Liver (tissue), 9 donors: Measurements from ENCODE around the gene ASPHD1. TPM values are rescaled to one million over a fixed set of nuclear protein-coding genes. Genes with fewer than 3 reads are reported as not detected.

Experiments used
- DNase-seq: peaks from one replicate; pipeline ENCODE4 v3.0.0-alpha.2; 2017; ENCODE audit warnings: low spot score
- H3K27ac ChIP-seq, 2 donors: one replicate each; pipeline ENCODE4 v1.7.0; 2013; ENCODE audit warnings: inconsistent platforms in 2 of 2, low read length in 2 of 2, control low read depth in 1 of 2, low read depth in 1 of 2, mild to moderate bottlenecking in 1 of 2
- H3K27me3 ChIP-seq, 4 donors: one replicate each; pipeline versions ENCODE4 v1.6.1 to v1.7.0; 2013; ENCODE audit warnings: low read length in 3 of 4, inconsistent platforms in 1 of 4, mild to moderate bottlenecking in 1 of 4, moderate library complexity in 1 of 4; ENCODE audit not compliant: control insufficient read depth in 4 of 4, insufficient read depth in 4 of 4
- H3K36me3 ChIP-seq, 4 donors: one replicate each; pipeline versions ENCODE4 v1.6.1 to v1.7.0; 2013; ENCODE audit warnings: low read length in 3 of 4, mild to moderate bottlenecking in 3 of 4, low read depth in 1 of 4, moderate library complexity in 1 of 4; ENCODE audit not compliant: control insufficient read depth in 4 of 4, insufficient read depth in 3 of 4
- H3K4me1 ChIP-seq, 4 donors: one replicate each; pipeline versions ENCODE4 v1.6.1 to v1.7.0; 2013; ENCODE audit warnings: low read length in 3 of 4, mild to moderate bottlenecking in 3 of 4, moderate library complexity in 1 of 4; ENCODE audit not compliant: control insufficient read depth in 4 of 4, insufficient read depth in 4 of 4
- H3K4me3 ChIP-seq, 3 donors: one replicate each; pipeline versions ENCODE4 v1.6.1 to v1.7.0; 2013; ENCODE audit warnings: low read length in 3 of 3, control low read depth in 1 of 3, low read depth in 1 of 3, mild to moderate bottlenecking in 1 of 3
- H3K9ac ChIP-seq, 2 donors: one replicate each; pipeline ENCODE4 v1.7.0; 2013; ENCODE audit warnings: low read length in 2 of 2, mild to moderate bottlenecking in 2 of 2, moderate library complexity in 2 of 2, control low read depth in 1 of 2, low read depth in 1 of 2
- H3K9me3 ChIP-seq, 4 donors: one replicate each; pipeline versions ENCODE4 v1.6.1 to v1.7.0; 2013; ENCODE audit warnings: low read length in 3 of 4; ENCODE audit not compliant: control insufficient read depth in 4 of 4
- CTCF ChIP-seq: fragments of 150-350 bp; IDR thresholded peaks from 2 replicates; pipeline ENCODE4 v1.5.1; 2017; ENCODE audit warnings: improper control_type of control experiment, low read depth, low read length; ENCODE audit not compliant: missing input control
- EGR1 ChIP-seq, 2 donors: IDR thresholded peaks; 2 replicates each; pipeline ENCODE4 v1.6.1; 2016 to 2018; ENCODE audit warnings: antibody characterized with exemption in 2 of 2, low read depth in 2 of 2
- FOXA1 ChIP-seq: IDR thresholded peaks from 2 replicates; pipeline ENCODE4 v1.6.1; 2016; ENCODE audit warnings: antibody characterized with exemption
- FOXA2 ChIP-seq: IDR thresholded peaks from 2 replicates; pipeline ENCODE4 v1.6.1; 2016; ENCODE audit warnings: antibody characterized with exemption
- GABPA ChIP-seq, 2 donors: IDR thresholded peaks in 1 of 2; conservative IDR thresholded peaks in 1 of 2; 2 replicates each; pipeline ENCODE4 v1.6.1; 2016; ENCODE audit warnings: antibody characterized with exemption in 2 of 2, mild to moderate bottlenecking in 1 of 2, moderate library complexity in 1 of 2
- HNF4A ChIP-seq, 2 donors: conservative IDR thresholded peaks; 2 replicates each; pipeline ENCODE4 v1.6.1; 2016; ENCODE audit warnings: antibody characterized with exemption in 2 of 2, mild to moderate bottlenecking in 2 of 2
- HNF4G ChIP-seq: IDR thresholded peaks from 2 replicates; pipeline ENCODE4 v1.6.1; 2016; ENCODE audit warnings: antibody characterized with exemption
- JUND ChIP-seq, 2 donors: IDR thresholded peaks; 2 replicates each; pipeline ENCODE4 v1.6.1; 2016; ENCODE audit warnings: antibody characterized with exemption in 2 of 2
- MAX ChIP-seq: IDR thresholded peaks from 2 replicates; pipeline ENCODE4 v1.6.1; 2016; ENCODE audit warnings: antibody characterized with exemption
- NR2F2 ChIP-seq: IDR thresholded peaks from 2 replicates; pipeline ENCODE4 v1.6.1; 2016; ENCODE audit warnings: antibody characterized with exemption
- RAD21 ChIP-seq, 2 donors: IDR thresholded peaks; 2 replicates each; pipeline ENCODE4 v1.6.1; 2016; ENCODE audit warnings: antibody characterized with exemption in 2 of 2, mild to moderate bottlenecking in 2 of 2
- RXRA ChIP-seq, 2 donors: IDR thresholded peaks; 2 replicates each; pipeline ENCODE4 v1.6.1; 2017 to 2018; ENCODE audit warnings: antibody characterized with exemption in 2 of 2, mild to moderate bottlenecking in 1 of 2
- SP1 ChIP-seq: IDR thresholded peaks from 2 replicates; pipeline ENCODE4 v1.6.1; 2018; ENCODE audit warnings: antibody characterized with exemption, mild to moderate bottlenecking
- TAF1 ChIP-seq: conservative IDR thresholded peaks from 2 replicates; pipeline ENCODE4 v1.6.1; 2016; ENCODE audit warnings: antibody characterized with exemption, mild to moderate bottlenecking
- YY1 ChIP-seq: IDR thresholded peaks from 2 replicates; pipeline ENCODE4 v1.6.1; 2016; ENCODE audit warnings: antibody characterized with exemption, mild to moderate bottlenecking
- WGBS: extraction: QIAGEN DNeasy Blood & Tissue Kit; methylation state at CpG from one replicate; pipeline ENCODE4 v1.1.7; 2013; 5-methylcytosine and 5-hydroxymethylcytosine counted together
- polyA plus RNA-seq, 2 donors: library from polyadenylated mRNA; stranded (reverse) in 1 of 2; unstranded in 1 of 2; fragments of 200-250 nt in 1 of 2; fragments of >200 nt in 1 of 2; fragmentation: Nextera tagmentation in 1 of 2; extraction: Ambion mirVana in 1 of 2; gene quantifications; one replicate each; pipeline versions ENCODE4 v1.2.1 to v1.2.3, GENCODE V29; 2013 to 2015
- total RNA-seq, 2 donors: library from RNA; depleted of rRNA; stranded (reverse); fragments of >200 nt; gene quantifications; one replicate each; pipeline ENCODE4 v1.2.3, GENCODE V29; 2014
- TF ChIP-seq, protein P1 (sequence below): IDR thresholded peaks from 2 replicates; pipeline ENCODE4 v1.6.1; 2016; ENCODE audit warnings: antibody characterized with exemption, mild to moderate bottlenecking
- TF ChIP-seq, protein P2 (sequence below): IDR thresholded peaks from 2 replicates; pipeline ENCODE4 v1.6.1; 2016; ENCODE audit warnings: antibody characterized with exemption
- TF ChIP-seq, protein P3 (sequence below): IDR thresholded peaks from 2 replicates; pipeline ENCODE4 v1.6.1; 2016; ENCODE audit warnings: antibody characterized with exemption
- donor health status: healthy.
- donor health status: healthy.
- donor health status: healthy.
- donor health status: healthy.
- donor health status: healthy.

The ASPHD1 gene
- total and polyA plus RNA-seq, 4 donors, result 0.25 to 0.28 TPM; not detected in 2

DNA sequence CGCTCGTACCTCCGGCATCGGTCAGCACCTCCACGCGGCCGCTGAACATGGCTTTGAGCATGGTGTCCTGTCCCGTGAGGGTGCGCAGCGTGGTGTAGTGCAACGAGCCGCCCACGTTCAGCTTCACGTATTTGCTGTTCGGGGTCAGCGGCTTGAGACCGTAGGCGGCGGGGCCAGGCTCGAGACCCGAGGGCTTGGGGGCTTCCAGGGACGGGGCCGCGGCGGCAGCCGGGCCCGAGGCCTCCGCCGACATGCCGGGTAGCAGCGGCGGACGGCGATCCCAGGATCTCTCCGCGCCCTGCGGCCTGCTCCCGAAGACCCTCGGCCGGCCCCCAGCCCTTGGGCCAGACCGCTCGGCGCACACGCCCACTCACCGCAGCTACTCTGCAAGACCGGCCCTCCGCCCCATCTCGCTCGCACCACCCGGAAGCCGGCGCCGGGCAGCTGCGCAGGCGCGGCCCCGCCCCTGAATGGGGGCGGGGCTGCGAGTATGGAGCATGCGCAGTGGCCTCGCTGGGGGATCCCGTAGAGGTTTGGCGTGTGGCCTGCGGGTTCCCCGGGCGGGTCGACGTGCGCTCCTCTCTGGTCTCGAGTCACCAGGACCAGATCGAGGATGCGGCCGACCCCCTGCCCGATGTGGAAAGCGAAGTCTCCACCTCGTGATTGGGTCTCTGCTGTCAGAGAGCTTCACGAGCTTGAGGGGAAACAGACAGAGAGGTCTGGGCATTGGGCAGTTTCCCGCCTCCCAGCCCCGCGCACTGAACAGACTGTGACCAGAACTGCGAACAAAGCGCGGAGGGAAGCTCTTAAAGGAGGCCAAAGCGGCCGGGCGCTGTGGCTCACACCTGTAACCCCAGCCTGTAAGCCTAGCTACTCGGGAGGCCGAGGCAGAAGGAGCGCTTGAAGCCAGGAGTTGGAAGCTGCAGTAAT is 25.8 kb downstream of the ASPHD1 start, which contains the start of gene KCTD13:
Gene KCTD13 (minus strand): TSS at position 446 of the 930 bp plus-strand sequence. CDS start 193 bp downstream, at position 253.
- H3K4me3 ChIP-seq, result peak within 1 kb of the TSS; percentile 80 to 99 (median 96)
- DNase-seq, result peak; percentile 97
- H3K27me3 ChIP-seq, result no peaks in the 10 kb centered on the region
- no peak for TF ChIP-seq TAF1
- TF ChIP-seq RAD21 (IDR thresholded peaks at IDR 0.05), result peak in 1 of 2 donors; percentile 6
- TF ChIP-seq JUND (IDR thresholded peaks at IDR 0.05), result no peak
- TF ChIP-seq, protein P1, sequence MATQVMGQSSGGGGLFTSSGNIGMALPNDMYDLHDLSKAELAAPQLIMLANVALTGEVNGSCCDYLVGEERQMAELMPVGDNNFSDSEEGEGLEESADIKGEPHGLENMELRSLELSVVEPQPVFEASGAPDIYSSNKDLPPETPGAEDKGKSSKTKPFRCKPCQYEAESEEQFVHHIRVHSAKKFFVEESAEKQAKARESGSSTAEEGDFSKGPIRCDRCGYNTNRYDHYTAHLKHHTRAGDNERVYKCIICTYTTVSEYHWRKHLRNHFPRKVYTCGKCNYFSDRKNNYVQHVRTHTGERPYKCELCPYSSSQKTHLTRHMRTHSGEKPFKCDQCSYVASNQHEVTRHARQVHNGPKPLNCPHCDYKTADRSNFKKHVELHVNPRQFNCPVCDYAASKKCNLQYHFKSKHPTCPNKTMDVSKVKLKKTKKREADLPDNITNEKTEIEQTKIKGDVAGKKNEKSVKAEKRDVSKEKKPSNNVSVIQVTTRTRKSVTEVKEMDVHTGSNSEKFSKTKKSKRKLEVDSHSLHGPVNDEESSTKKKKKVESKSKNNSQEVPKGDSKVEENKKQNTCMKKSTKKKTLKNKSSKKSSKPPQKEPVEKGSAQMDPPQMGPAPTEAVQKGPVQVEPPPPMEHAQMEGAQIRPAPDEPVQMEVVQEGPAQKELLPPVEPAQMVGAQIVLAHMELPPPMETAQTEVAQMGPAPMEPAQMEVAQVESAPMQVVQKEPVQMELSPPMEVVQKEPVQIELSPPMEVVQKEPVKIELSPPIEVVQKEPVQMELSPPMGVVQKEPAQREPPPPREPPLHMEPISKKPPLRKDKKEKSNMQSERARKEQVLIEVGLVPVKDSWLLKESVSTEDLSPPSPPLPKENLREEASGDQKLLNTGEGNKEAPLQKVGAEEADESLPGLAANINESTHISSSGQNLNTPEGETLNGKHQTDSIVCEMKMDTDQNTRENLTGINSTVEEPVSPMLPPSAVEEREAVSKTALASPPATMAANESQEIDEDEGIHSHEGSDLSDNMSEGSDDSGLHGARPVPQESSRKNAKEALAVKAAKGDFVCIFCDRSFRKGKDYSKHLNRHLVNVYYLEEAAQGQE, result peak; percentile 11
- TF ChIP-seq GABPA (IDR thresholded peaks at IDR 0.05 in 1 of 2, conservative IDR thresholded peaks at IDR 0.05 in 1 of 2), result peak in 1 of 2 donors; percentile 60
- TF ChIP-seq HNF4G, result no peak
- TF ChIP-seq, protein P2, sequence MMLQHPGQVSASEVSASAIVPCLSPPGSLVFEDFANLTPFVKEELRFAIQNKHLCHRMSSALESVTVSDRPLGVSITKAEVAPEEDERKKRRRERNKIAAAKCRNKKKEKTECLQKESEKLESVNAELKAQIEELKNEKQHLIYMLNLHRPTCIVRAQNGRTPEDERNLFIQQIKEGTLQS, result no peak
- TF ChIP-seq CTCF, result no peak
- no peak for TF ChIP-seq NR2F2
- no peak for TF ChIP-seq RXRA (IDR thresholded peaks at IDR 0.05)
- TF ChIP-seq MAX, result no peak
- TF ChIP-seq HNF4A (conservative IDR thresholded peaks at IDR 0.05), result no peak
- no peak for TF ChIP-seq SP1
- TF ChIP-seq FOXA2, result no peak
- no peak for TF ChIP-seq EGR1 (IDR thresholded peaks at IDR 0.05; ENCODE audit: low read depth in 2 of 2)
- no peak for TF ChIP-seq FOXA1
- TF ChIP-seq YY1, result peak; percentile 13
- TF ChIP-seq, protein P3, sequence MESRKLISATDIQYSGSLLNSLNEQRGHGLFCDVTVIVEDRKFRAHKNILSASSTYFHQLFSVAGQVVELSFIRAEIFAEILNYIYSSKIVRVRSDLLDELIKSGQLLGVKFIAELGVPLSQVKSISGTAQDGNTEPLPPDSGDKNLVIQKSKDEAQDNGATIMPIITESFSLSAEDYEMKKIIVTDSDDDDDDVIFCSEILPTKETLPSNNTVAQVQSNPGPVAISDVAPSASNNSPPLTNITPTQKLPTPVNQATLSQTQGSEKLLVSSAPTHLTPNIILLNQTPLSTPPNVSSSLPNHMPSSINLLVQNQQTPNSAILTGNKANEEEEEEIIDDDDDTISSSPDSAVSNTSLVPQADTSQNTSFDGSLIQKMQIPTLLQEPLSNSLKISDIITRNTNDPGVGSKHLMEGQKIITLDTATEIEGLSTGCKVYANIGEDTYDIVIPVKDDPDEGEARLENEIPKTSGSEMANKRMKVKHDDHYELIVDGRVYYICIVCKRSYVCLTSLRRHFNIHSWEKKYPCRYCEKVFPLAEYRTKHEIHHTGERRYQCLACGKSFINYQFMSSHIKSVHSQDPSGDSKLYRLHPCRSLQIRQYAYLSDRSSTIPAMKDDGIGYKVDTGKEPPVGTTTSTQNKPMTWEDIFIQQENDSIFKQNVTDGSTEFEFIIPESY, result no peak
- peak within 1 kb of the TSS; percentile 62 to 76 for H3K27ac ChIP-seq
- H3K4me1 ChIP-seq, result peaks cover 7 to 19% (median 15%) of the 10 kb centered on the region in 4 donors
- H3K9me3 ChIP-seq, result no peaks in the 10 kb centered on the region
- under 1% methylated on average over 89 of the region's 89 CpGs for WGBS
- H3K36me3 ChIP-seq, result peaks cover under 1 to 12% (median 7%) of the 10 kb centered on the region in 4 donors
- H3K9ac ChIP-seq, result peak within 1 kb of the TSS; percentile 36 to 68
